K562 (cell line): ENCODE data around the gene UGT8.

Source experiments
- CHD2 ChIP-seq: IDR thresholded peaks from 2 replicates; pipeline ENCODE4 v1.6.1; 2011; ENCODE audit warnings: low read depth, low read length
- DMBX1 ChIP-seq: fragments of 250-450 bp; sonication (Bioruptor Pico); IDR thresholded peaks from 2 replicates; pipeline ENCODE4 v1.8.0; 2022; ENCODE audit warnings: inconsistent platforms, mild to moderate bottlenecking, moderate library complexity, borderline replicate concordance
- ELF2 ChIP-seq: fragments of 250-450 bp; sonication (Bioruptor Pico); IDR thresholded peaks from 2 replicates; pipeline ENCODE4 v1.5.0; 2021; ENCODE audit warnings: mild to moderate bottlenecking
- FOS ChIP-seq: IDR thresholded peaks from 3 replicates; pipeline ENCODE4 v1.6.1; 2011; ENCODE audit not compliant: insufficient read length; ENCODE audit errors: extremely low read depth
- HDAC6 ChIP-seq: IDR thresholded peaks from 2 replicates; pipeline ENCODE4 v1.6.1; 2012; ENCODE audit warnings: low read depth, mild to moderate bottlenecking, control low read depth, inconsistent platforms, low read length, moderate library complexity
- POLR2AphosphoS5 ChIP-seq: IDR thresholded peaks from 2 replicates; pipeline ENCODE4 v1.6.1; 2011; ENCODE audit warnings: mild to moderate bottlenecking, low read depth, low read length, moderate library complexity; ENCODE audit not compliant: control insufficient read depth, insufficient read depth
- SLC30A9 ChIP-seq: fragments of 250-450 bp; sonication (Bioruptor Pico); IDR thresholded peaks from 2 replicates; pipeline ENCODE4 v1.8.0; 2022; ENCODE audit warnings: mild to moderate bottlenecking, moderate library complexity
- ZBTB7A ChIP-seq: IDR thresholded peaks from 2 replicates; pipeline ENCODE4 v1.6.1; 2011; ENCODE audit warnings: low read depth, mild to moderate bottlenecking, low read length, moderate library complexity, borderline replicate concordance; ENCODE audit not compliant: control insufficient read depth
- ZNF57 ChIP-seq: fragments of 450-650 bp; formaldehyde crosslinking; IDR thresholded peaks from 2 replicates; pipeline ENCODE4 v1.4.0; 2020; ENCODE audit warnings: mild to moderate bottlenecking, moderate library complexity
- TF ChIP-seq, protein P1 (sequence below), 2 experiments: fragments of 450-650 bp; formaldehyde crosslinking in 1 of 2; IDR thresholded peaks; 2 replicates each; pipeline versions ENCODE4 v1.4.0 to v1.6.1; 2014 to 2020; ENCODE audit warnings: mild to moderate bottlenecking in 2 of 2, borderline replicate concordance in 1 of 2, low read depth in 1 of 2

DNA sequence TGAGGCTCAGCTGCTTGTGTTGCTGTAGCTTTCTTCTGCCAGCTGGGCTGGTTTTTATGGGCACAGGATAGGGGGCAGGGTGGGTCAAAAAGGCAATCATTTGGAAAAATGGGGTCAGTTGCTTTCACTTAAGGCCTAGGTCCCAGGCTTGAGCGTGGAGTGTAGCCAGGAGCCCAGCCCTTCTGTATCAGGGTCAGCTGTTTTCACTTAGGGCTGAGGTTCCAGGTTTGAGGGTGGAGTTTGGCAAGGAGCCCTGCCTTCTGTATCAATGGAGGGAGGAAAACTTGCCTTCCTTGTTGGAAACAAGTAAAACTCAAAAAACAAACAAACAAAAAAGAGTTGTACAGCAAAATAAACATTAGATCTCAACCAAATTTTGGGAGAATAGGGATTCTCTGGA, 37.0 kb upstream of the UGT8 start:
- TF ChIP-seq HDAC6 (no peak), ELF2 (no peak), FOS (no peak), CHD2 (no peak), ZNF57 (no peak), SLC30A9 (CRISPR knock-in tag) (no peak), ZBTB7A (no peak), DMBX1 (no peak), POLR2AphosphoS5 (no peak)
- TF ChIP-seq, protein P1, sequence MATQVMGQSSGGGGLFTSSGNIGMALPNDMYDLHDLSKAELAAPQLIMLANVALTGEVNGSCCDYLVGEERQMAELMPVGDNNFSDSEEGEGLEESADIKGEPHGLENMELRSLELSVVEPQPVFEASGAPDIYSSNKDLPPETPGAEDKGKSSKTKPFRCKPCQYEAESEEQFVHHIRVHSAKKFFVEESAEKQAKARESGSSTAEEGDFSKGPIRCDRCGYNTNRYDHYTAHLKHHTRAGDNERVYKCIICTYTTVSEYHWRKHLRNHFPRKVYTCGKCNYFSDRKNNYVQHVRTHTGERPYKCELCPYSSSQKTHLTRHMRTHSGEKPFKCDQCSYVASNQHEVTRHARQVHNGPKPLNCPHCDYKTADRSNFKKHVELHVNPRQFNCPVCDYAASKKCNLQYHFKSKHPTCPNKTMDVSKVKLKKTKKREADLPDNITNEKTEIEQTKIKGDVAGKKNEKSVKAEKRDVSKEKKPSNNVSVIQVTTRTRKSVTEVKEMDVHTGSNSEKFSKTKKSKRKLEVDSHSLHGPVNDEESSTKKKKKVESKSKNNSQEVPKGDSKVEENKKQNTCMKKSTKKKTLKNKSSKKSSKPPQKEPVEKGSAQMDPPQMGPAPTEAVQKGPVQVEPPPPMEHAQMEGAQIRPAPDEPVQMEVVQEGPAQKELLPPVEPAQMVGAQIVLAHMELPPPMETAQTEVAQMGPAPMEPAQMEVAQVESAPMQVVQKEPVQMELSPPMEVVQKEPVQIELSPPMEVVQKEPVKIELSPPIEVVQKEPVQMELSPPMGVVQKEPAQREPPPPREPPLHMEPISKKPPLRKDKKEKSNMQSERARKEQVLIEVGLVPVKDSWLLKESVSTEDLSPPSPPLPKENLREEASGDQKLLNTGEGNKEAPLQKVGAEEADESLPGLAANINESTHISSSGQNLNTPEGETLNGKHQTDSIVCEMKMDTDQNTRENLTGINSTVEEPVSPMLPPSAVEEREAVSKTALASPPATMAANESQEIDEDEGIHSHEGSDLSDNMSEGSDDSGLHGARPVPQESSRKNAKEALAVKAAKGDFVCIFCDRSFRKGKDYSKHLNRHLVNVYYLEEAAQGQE (IDR thresholded peaks at IDR 0.05; ENCODE audit: borderline replicate concordance): no peak
- TF ChIP-seq, protein P1 (CRISPR knock-in tag; IDR thresholded peaks at IDR 0.05; ENCODE audit: low read depth): no peak
